ENCODE data around the gene CYP21A2.
"Not testable (repeated sequence)": the region's sequence is repeated elsewhere in the genome, so short reads cannot be mapped to it uniquely, and the experiment has no call there.

The CYP21A2 gene

DNA sequence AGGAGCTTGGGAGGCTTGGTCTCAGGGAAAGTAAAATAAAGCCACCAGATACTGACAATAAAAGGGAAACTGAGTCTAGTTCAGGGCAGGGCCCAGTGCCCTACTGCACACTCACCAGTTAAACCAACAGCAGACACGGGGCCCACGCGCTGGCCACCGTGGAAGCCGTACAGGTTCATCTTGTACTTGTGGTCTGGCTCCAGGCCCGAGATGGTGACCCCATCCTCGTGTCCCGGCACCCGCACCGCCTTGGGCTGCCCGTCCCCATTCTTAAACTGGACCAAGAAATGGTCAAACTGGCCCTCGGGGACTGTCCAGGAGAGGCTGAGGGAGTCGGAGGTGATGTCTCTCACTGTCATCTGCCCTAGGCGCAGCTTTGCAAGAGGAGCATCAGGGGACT, 26.5 kb downstream of the CYP21A2 start:
- Histone ChIP-seq H3K4me1 (ENCODE audit: insufficient read depth, low read length) (no peaks in the 10 kb centered on the region), H3K36me3 (ENCODE audit: insufficient read depth, low read length) (peaks cover 14% of the 10 kb centered on the region), H3K9me3 (ENCODE audit: low read length) (no peaks in the 10 kb centered on the region), H3K27ac (ENCODE audit: low read depth, low read length) (no peak overlapping the region), H3K4me3 (ENCODE audit: low read depth in 1 of 2, low read length in 2 of 2) (no peak overlapping the region), H3K27me3 (ENCODE audit: control insufficient read depth in 1 of 2, insufficient read depth in 2 of 2, low read length in 2 of 2) (no peaks in the 10 kb centered on the region), H3K9ac (ENCODE audit: low read length) (no peak overlapping the region)

DNA sequence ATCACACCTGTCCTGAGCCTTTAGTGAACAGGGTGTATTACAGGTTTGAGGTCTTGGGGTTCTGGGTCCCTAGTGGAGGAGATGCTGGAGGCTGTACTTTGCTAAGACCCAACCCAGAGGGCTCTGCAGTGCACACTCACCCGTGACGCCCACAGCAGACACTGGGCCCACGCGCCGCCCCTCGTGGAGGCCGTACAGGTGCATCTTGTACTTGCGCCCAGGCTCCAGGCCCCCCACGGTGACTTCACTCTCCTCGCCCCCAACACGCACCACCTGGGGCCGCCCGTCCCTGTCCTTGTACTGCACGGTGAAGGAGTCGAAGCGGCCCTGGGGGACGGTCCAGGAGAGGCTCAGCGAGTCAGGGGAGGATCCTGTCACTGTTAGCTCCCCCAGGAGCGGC, 29.3 kb downstream of the CYP21A2 start:
- H3K4me3 ChIP-seq (ENCODE audit: low read depth in 1 of 2, low read length in 2 of 2); H3K27ac ChIP-seq (ENCODE audit: low read depth, low read length); H3K4me1 ChIP-seq (ENCODE audit: insufficient read depth, low read length); H3K9me3 ChIP-seq (ENCODE audit: low read length); H3K9ac ChIP-seq (ENCODE audit: low read length); H3K27me3 ChIP-seq (ENCODE audit: control insufficient read depth in 1 of 2, insufficient read depth in 2 of 2, low read length in 2 of 2): not testable (repeated sequence)
- H3K36me3 ChIP-seq (ENCODE audit: insufficient read depth, low read length) = peaks cover 13% of the 10 kb centered on the region

DNA sequence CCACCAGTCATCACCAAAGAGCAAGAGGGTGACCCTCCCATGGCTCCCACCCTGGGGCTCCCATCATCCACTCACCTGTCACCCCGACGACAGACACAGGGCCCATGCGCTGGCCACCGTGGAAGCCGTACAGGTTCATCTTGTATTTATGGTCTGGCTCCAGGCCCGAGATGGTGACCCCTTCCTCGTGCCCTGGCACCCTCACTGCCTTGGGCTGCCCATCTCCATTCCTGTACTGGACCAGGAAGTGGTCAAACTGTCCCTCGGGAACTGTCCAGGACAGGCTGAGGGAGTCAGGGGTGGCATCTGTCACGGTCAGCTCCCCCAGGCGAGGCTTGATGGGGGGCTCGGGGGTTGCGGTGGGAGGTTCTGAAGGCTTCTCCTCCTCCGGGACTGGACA, 30.1 kb downstream of the CYP21A2 start:
- not testable (repeated sequence) for H3K27me3 ChIP-seq (ENCODE audit: control insufficient read depth in 1 of 2, insufficient read depth in 2 of 2, low read length in 2 of 2); H3K9ac ChIP-seq (ENCODE audit: low read length); H3K4me1 ChIP-seq (ENCODE audit: insufficient read depth, low read length); H3K4me3 ChIP-seq (ENCODE audit: low read depth in 1 of 2, low read length in 2 of 2); H3K9me3 ChIP-seq (ENCODE audit: low read length); H3K27ac ChIP-seq (ENCODE audit: low read depth, low read length)
- peaks cover 13% of the 10 kb centered on the region for H3K36me3 ChIP-seq (ENCODE audit: insufficient read depth, low read length)

DNA sequence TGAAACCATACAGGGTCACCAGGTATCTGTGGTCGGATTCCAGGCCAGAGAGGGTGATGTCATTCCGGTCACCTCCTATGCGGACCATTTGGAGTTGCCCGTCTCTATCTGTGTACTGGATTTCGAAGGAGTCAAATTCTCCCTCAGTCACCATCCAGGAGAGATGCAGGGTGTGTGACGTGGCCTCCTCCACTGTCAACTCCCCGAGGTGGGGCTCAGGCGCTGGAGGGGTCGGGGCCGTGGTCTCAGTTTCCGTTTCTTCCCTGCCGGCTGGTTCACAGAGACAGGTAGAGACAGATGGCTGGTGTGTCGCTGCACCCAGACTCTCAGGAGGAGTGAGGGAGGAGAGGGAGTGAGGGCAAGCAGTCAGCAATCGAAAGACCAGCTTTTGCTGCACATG, 30.7 kb downstream of the CYP21A2 start:
- Histone ChIP-seq H3K4me1 (ENCODE audit: insufficient read depth, low read length) (peaks cover 7% of the 10 kb centered on the region), H3K27me3 (ENCODE audit: control insufficient read depth in 1 of 2, insufficient read depth in 2 of 2, low read length in 2 of 2) (no peaks in the 10 kb centered on the region), H3K4me3 (ENCODE audit: low read depth in 1 of 2, low read length in 2 of 2) (no peak overlapping the region), H3K36me3 (ENCODE audit: insufficient read depth, low read length) (peaks cover 13% of the 10 kb centered on the region), H3K9ac (ENCODE audit: low read length) (no peak overlapping the region), H3K9me3 (ENCODE audit: low read length) (no peaks in the 10 kb centered on the region), H3K27ac (ENCODE audit: low read depth, low read length) (no peak overlapping the region)

DNA sequence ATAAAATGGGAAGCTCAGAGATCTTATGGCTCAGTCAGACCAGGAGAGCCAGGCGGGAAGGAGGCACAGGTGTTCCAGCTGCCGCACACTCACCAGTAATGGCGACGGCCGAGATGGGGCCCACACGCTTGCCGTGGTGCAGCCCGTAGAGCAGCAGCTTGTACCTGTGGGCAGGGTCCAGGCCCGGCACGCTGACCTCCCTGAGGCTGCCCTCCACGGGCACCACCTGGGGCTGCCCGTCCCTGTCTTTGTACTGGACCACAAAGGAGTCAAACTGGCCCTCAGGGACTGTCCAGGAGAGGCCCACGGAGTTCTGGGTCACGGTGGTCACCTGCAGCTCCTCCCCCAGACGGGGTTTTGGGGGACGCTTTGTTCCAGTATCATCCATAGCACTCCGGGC, 31.2 kb downstream of the CYP21A2 start:
- Histone ChIP-seq H3K9ac (ENCODE audit: low read length) (no peak overlapping the region), H3K36me3 (ENCODE audit: insufficient read depth, low read length) (peaks cover 13% of the 10 kb centered on the region), H3K9me3 (ENCODE audit: low read length) (no peaks in the 10 kb centered on the region), H3K4me3 (ENCODE audit: low read depth in 1 of 2, low read length in 2 of 2) (no peak overlapping the region), H3K27me3 (ENCODE audit: control insufficient read depth in 1 of 2, insufficient read depth in 2 of 2, low read length in 2 of 2) (no peaks in the 10 kb centered on the region), H3K4me1 (ENCODE audit: insufficient read depth, low read length) (peaks cover 7% of the 10 kb centered on the region), H3K27ac (ENCODE audit: low read depth, low read length) (no peak overlapping the region)

DNA sequence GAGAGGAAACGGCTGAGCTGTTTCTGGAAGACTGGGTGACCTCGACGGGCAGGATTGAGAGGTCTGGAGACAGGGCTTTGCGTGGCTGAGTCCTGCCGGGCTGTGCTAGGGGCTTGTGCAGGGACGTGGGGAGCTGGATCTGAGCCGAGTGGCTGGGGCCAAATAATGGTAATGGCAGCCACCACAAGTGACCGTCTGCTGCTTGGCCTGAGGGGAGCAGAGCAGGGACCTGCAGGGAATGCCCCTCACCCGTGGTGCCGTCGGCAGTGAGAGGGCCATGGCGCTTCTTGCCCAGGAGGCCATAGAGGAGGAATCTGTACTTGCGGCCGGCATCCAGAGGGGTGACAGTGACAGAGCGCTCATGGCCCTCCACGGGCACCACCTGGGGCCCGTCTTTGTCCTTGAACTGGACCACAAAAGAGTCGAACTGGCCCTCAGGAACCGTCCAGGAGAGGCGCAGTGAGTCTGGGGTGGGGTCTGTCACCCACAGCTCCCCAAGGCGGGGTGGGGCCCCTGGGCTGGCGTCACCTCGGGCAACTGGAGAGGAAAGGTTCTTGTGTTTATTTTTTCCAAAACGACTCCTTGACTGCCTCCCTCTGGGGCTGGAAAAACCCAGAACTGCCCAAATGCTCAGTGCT, 31.8 kb downstream of the CYP21A2 start:
- no peaks in the 10 kb centered on the region for H3K27me3 ChIP-seq (ENCODE audit: control insufficient read depth in 1 of 2, insufficient read depth in 2 of 2, low read length in 2 of 2)
- H3K9me3 ChIP-seq (ENCODE audit: low read length) = no peaks in the 10 kb centered on the region
- H3K36me3 ChIP-seq (ENCODE audit: insufficient read depth, low read length) = peaks cover 13% of the 10 kb centered on the region
- peaks cover 7% of the 10 kb centered on the region for H3K4me1 ChIP-seq (ENCODE audit: insufficient read depth, low read length)
- no peak overlapping the region for H3K9ac ChIP-seq (ENCODE audit: low read length)
- no peak overlapping the region for H3K27ac ChIP-seq (ENCODE audit: low read depth, low read length)
- H3K4me3 ChIP-seq (ENCODE audit: low read depth in 1 of 2, low read length in 2 of 2) = no peak overlapping the region

DNA sequence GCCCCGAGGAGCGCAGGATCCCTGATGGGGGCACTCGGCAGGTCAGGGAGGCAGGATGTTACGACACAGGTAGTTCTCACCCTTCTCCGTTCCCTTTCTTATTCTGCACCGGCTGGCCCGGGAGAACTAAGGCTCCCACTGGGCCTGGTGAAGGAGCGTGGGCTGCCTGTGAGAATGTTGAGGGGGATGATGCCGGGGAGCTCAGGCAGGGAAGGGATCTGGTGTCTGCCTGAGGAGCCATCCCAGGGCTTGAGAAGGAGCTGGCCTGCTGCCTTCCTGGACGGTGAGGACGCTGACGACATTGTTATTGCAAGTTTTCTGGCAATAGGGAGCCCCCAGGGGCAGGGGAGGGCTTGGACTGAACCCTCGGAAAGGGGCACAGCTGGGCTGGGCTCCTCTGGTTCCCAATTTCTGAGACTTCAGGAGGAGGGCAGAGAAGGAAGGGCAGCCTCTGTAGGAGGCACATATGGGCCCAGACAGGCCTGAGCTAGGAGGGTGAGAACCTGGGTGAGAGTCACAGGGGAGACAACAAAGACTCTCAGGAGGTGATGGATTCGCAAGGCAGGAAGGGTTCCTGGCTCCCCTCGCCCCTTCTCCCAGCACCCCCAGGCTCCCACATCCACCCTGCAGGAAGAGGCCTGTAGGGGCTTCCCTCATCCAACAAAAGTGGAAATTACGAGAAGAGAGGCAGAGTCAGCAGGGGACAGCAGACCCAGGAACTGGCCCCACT, 32.8 kb downstream of the CYP21A2 start:
- H3K27me3 ChIP-seq (ENCODE audit: control insufficient read depth in 1 of 2, insufficient read depth in 2 of 2, low read length in 2 of 2) = no peaks in the 10 kb centered on the region
- H3K36me3 ChIP-seq (ENCODE audit: insufficient read depth, low read length) = peaks cover 13% of the 10 kb centered on the region
- H3K4me3 ChIP-seq (ENCODE audit: low read depth in 1 of 2, low read length in 2 of 2) = no peak overlapping the region
- H3K9me3 ChIP-seq (ENCODE audit: low read length) = no peaks in the 10 kb centered on the region
- peaks cover 7% of the 10 kb centered on the region for H3K4me1 ChIP-seq (ENCODE audit: insufficient read depth, low read length)
- H3K9ac ChIP-seq (ENCODE audit: low read length) = no peak overlapping the region
- H3K27ac ChIP-seq (ENCODE audit: low read depth, low read length) = no peak overlapping the region

DNA sequence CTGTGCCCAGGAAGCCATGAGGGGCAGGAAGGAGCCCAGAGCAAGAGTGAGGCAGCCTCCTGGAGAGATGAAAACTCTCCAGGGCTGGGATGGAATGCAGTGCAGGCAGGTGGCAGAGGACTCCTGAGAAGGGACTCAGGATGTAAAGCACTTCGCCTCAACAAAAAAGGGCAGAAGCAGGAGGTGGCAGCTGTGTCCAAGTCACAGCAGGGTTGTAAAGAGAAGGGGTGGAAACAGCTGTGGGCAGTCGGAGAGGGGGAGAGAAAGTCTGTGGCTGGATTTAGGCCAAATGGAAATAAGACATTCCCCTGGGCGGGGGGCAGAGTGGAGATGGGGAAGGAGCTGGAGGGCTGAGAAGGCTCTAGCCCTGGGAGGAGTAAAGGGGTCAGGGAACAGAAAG, 34.9 kb downstream of the CYP21A2 start:
- Histone ChIP-seq H3K27ac (ENCODE audit: low read depth, low read length) (no peak overlapping the region), H3K4me1 (ENCODE audit: insufficient read depth, low read length) (peaks cover 10% of the 10 kb centered on the region), H3K4me3 (ENCODE audit: low read depth in 1 of 2, low read length in 2 of 2) (no peak overlapping the region), H3K36me3 (ENCODE audit: insufficient read depth, low read length) (peaks cover 13% of the 10 kb centered on the region), H3K9me3 (ENCODE audit: low read length) (no peaks in the 10 kb centered on the region), H3K27me3 (ENCODE audit: control insufficient read depth in 1 of 2, insufficient read depth in 2 of 2, low read length in 2 of 2) (no peaks in the 10 kb centered on the region), H3K9ac (ENCODE audit: low read length) (no peak overlapping the region)

DNA sequence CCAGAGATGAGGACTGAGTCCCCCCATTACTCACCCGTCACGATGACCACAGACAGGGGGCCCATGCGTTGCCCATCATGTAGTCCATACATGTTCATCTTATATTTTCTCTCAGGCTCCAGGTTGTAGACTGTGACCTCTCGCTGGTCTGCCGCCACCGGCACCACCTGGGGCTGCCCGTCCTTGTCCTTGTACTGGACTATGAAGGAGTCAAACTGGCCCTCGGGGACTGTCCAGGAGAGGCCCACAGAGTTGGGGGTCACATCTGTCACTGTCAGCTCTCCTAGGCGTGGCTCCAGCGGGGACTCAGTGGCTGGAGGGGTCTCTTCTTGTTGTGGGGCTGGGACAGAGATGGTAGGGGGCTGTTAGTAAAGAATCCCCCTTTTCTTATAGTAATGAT, 35.4 kb downstream of the CYP21A2 start:
- no peaks in the 10 kb centered on the region for H3K27me3 ChIP-seq (ENCODE audit: control insufficient read depth in 1 of 2, insufficient read depth in 2 of 2, low read length in 2 of 2)
- peaks cover 10% of the 10 kb centered on the region for H3K4me1 ChIP-seq (ENCODE audit: insufficient read depth, low read length)
- no peak overlapping the region for H3K27ac ChIP-seq (ENCODE audit: low read depth, low read length)
- no peaks in the 10 kb centered on the region for H3K9me3 ChIP-seq (ENCODE audit: low read length)
- no peak overlapping the region for H3K9ac ChIP-seq (ENCODE audit: low read length)
- H3K36me3 ChIP-seq (ENCODE audit: insufficient read depth, low read length) = peaks cover 9% of the 10 kb centered on the region
- H3K4me3 ChIP-seq (ENCODE audit: low read depth in 1 of 2, low read length in 2 of 2) = no peak overlapping the region

DNA sequence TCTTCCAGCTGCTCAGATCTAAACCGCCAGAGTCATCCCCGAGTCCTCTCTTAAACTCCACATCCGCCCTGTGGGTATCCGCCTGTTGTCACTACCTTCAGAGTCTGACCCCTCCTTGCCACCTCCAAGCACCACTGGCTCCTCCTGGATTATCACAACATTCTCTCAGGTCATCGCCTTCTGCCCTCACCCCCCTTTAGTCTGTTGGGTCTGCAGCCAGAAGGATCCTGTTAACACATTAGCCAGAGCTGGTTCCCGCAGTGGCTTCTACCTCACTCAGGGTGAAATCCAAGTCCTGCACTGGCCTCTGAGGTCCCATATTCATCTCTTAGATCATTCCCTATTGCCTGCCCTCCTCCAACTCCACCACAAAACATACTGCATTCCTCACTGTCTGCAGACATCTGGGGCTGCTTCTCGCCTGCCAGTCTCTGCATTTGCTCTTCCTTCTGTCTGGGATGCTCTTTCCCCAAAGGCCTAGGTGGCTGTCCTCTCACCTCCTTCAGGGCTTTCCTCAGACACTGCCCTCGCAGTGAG, 36.8 kb downstream of the CYP21A2 start:
- Histone ChIP-seq H3K4me3 (ENCODE audit: low read depth in 1 of 2, low read length in 2 of 2) (no peak overlapping the region), H3K27ac (ENCODE audit: low read depth, low read length) (no peak overlapping the region), H3K4me1 (ENCODE audit: insufficient read depth, low read length) (peaks cover 10% of the 10 kb centered on the region), H3K9ac (ENCODE audit: low read length) (no peak overlapping the region), H3K36me3 (ENCODE audit: insufficient read depth, low read length) (peaks cover 14% of the 10 kb centered on the region), H3K27me3 (ENCODE audit: control insufficient read depth in 1 of 2, insufficient read depth in 2 of 2, low read length in 2 of 2) (no peaks in the 10 kb centered on the region), H3K9me3 (ENCODE audit: low read length) (no peaks in the 10 kb centered on the region)

DNA sequence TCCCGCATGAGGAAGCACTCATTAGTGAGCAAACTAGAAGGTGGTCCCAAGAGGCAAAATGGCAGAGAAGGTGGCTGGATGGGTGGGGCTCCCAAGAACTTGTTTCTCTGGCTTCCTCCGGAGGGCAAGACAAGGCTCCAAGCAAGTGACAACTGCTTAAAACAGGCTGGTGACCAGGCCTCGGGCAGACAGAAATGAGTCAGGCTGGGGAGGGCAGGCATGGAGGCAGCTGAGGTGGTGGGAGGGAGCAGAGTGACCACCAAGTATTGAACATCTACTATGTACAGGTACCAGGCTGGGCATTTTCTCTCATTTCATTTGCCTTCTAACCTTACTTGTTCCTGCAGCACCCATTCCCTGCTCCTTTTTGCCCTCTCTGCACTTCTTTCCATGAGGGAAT, 37.6 kb downstream of the CYP21A2 start:
- Histone ChIP-seq H3K27ac (ENCODE audit: low read depth, low read length) (no peak overlapping the region), H3K36me3 (ENCODE audit: insufficient read depth, low read length) (peaks cover 14% of the 10 kb centered on the region), H3K4me1 (ENCODE audit: insufficient read depth, low read length) (peaks cover 7% of the 10 kb centered on the region)

More for the DNA sequence above, 37.6 kb downstream of the CYP21A2 start:
- Histone ChIP-seq H3K4me3 (ENCODE audit: low read depth in 1 of 2, low read length in 2 of 2) (no peak overlapping the region), H3K9ac (ENCODE audit: low read length) (no peak overlapping the region), H3K27me3 (ENCODE audit: control insufficient read depth in 1 of 2, insufficient read depth in 2 of 2, low read length in 2 of 2) (no peaks in the 10 kb centered on the region), H3K9me3 (ENCODE audit: low read length) (no peaks in the 10 kb centered on the region)
